H1 (cell line): ENCODE measurements around the gene SIX3. TPM values are rescaled to one million over a fixed set of nuclear protein-coding genes. Genes with fewer than 3 reads are reported as not detected.

Experiments used
- CTCF ChIA-PET: fragments of 300-600 bp; sonication (Branson Sonifier 250); formaldehyde crosslinking; loops from one replicate; lab custom pipeline; 2021; ENCODE audit not compliant: partially characterized antibody; lab: Charles Lee
- POLR2A ChIA-PET: fragments of 300-600 bp; sonication (Branson Sonifier 250); formaldehyde crosslinking; loops from one replicate; lab custom pipeline; 2021; ENCODE audit warnings: inconsistent platforms; ENCODE audit not compliant: partially characterized antibody; lab: Charles Lee
- DNase-seq, 2 experiments: peaks; one replicate each; pipeline versions ENCODE4 v3.0.0 to v3.0.0-alpha.2; 2010 to 2022; ENCODE audit warnings: low spot score in 2 of 2, low read depth in 1 of 2, mixed read lengths in 1 of 2
- FAIRE-seq: peaks from 2 replicates; lab custom pipeline; 2011; peaks lifted over from hg19 to GRCh38; lab: Jason Lieb, UNC
- H2AFZ ChIP-seq: 2 replicates; pipeline ENCODE4 v1.8.1; 2012; ENCODE audit warnings: low read length, inconsistent platforms
- H2AK5ac ChIP-seq: 2 replicates; pipeline ENCODE4 v1.6.1; 2013; ENCODE audit warnings: low read depth, low read length
- H2BK120ac ChIP-seq: replicated peaks from 2 replicates; pipeline ENCODE3; 2013; ENCODE audit warnings: low read depth, low read length, inconsistent platforms
- H2BK12ac ChIP-seq: 2 replicates; pipeline ENCODE4 v1.6.1; 2013; ENCODE audit warnings: low read depth, low read length
- H2BK15ac ChIP-seq: 2 replicates; pipeline ENCODE4 v1.6.1; 2013; ENCODE audit warnings: low read length
- H2BK20ac ChIP-seq: 2 replicates; pipeline ENCODE4 v1.6.1; 2013; ENCODE audit warnings: low read length
- H2BK5ac ChIP-seq: 2 replicates; pipeline ENCODE4 v1.6.1; 2013; ENCODE audit warnings: low read depth, low read length
- H3K14ac ChIP-seq: 2 replicates; pipeline ENCODE4 v1.6.1; 2013; ENCODE audit warnings: inconsistent platforms; ENCODE audit not compliant: insufficient read length
- H3K18ac ChIP-seq: 2 replicates; pipeline ENCODE4 v1.6.1; 2013; ENCODE audit warnings: low read length; ENCODE audit errors: extremely low read depth
- H3K23ac ChIP-seq: 2 replicates; pipeline ENCODE4 v1.6.1; 2013; ENCODE audit warnings: inconsistent platforms; ENCODE audit not compliant: insufficient read length
- H3K23me2 ChIP-seq: 2 replicates; pipeline ENCODE4 v1.6.1; 2013; ENCODE audit warnings: low read depth, low read length
- H3K27ac ChIP-seq: 2 replicates; pipeline ENCODE4 v1.6.1; 2011; ENCODE audit warnings: low read depth, low read length, inconsistent platforms
- H3K27me3 ChIP-seq, 4 experiments: replicated peaks in 1 of 4; 1 replicate in 1 of 4; 2 replicates in 3 of 4; pipeline versions ENCODE4 v1.6.1 to v1.8.1; 2011 to 2013; ENCODE audit warnings: low read length in 3 of 4, mild to moderate bottlenecking in 3 of 4, inconsistent platforms in 2 of 4, mixed read lengths in 2 of 4, moderate library complexity in 1 of 4; ENCODE audit not compliant: control insufficient read depth in 3 of 4, insufficient read depth in 3 of 4; ENCODE audit errors: extremely low read depth in 1 of 4
- H3K36me3 ChIP-seq, 4 experiments: 2 replicates each; pipeline versions ENCODE4 v1.6.1 to v1.8.1; 2011 to 2013; ENCODE audit warnings: mild to moderate bottlenecking in 4 of 4, low read length in 3 of 4, moderate library complexity in 2 of 4, control low read depth in 1 of 4, inconsistent platforms in 1 of 4; ENCODE audit not compliant: insufficient read depth in 4 of 4, control insufficient read depth in 2 of 4
- H3K4ac ChIP-seq: replicated peaks from 2 replicates; pipeline ENCODE3; 2013; ENCODE audit warnings: low read length, low read depth, mixed read lengths, inconsistent platforms; ENCODE audit not compliant: insufficient read length
- H3K4me1 ChIP-seq, 4 experiments: replicated peaks in 1 of 4; 1 replicate in 1 of 4; 2 replicates in 3 of 4; pipeline versions ENCODE4 v1.6.1 to v1.8.1; 2011 to 2013; ENCODE audit warnings: low read length in 3 of 4, inconsistent platforms in 2 of 4, mixed read lengths in 1 of 4; ENCODE audit not compliant: insufficient read depth in 4 of 4, control insufficient read depth in 3 of 4
- H3K4me2 ChIP-seq, 2 experiments: 2 replicates each; pipeline versions ENCODE4 v1.6.1 to v1.8.1; 2011 to 2013; ENCODE audit warnings: low read depth in 2 of 2, low read length in 2 of 2, control low read depth in 1 of 2, inconsistent platforms in 1 of 2, mild to moderate bottlenecking in 1 of 2; ENCODE audit not compliant: insufficient read depth in 1 of 2
- H3K4me3 ChIP-seq, 4 experiments: fragments of 200-600, 300-600 bp in 1 of 4; sonication (generic), shearing (Covaris generic), sonication (Bioruptor Twin) in 1 of 4; 2 replicates each; pipeline versions ENCODE4 v1.5.1 to v1.8.1; 2011 to 2016; ENCODE audit warnings: low read length in 4 of 4, low read depth in 3 of 4, control low read depth in 2 of 4, inconsistent platforms in 2 of 4, mild to moderate bottlenecking in 2 of 4, mixed read lengths in 1 of 4, moderate library complexity in 1 of 4; ENCODE audit not compliant: insufficient read depth in 2 of 4; ENCODE audit errors: extremely low read depth in 1 of 4
- H3K56ac ChIP-seq: replicated peaks from 2 replicates; pipeline ENCODE3; 2013; ENCODE audit warnings: low read depth, mild to moderate bottlenecking, mixed read lengths, low read length, inconsistent platforms; ENCODE audit not compliant: insufficient read length
- H3K79me1 ChIP-seq: 2 replicates; pipeline ENCODE4 v1.6.1; 2013; ENCODE audit warnings: low read depth, low read length, control low read depth
- H3K79me2 ChIP-seq, 2 experiments: 2 replicates each; pipeline versions ENCODE4 v1.6.1 to v1.8.1; 2012 to 2013; ENCODE audit warnings: low read length in 2 of 2, mild to moderate bottlenecking in 2 of 2, inconsistent platforms in 1 of 2; ENCODE audit not compliant: insufficient read depth in 2 of 2, control insufficient read depth in 1 of 2
- H3K9ac ChIP-seq, 4 experiments: replicated peaks in 1 of 4; 1 replicate in 1 of 4; 2 replicates in 3 of 4; pipeline versions ENCODE4 v1.6.1 to v1.8.1; 2011 to 2013; ENCODE audit warnings: low read depth in 3 of 4, low read length in 3 of 4, control low read depth in 2 of 4, mild to moderate bottlenecking in 2 of 4, moderate library complexity in 2 of 4, inconsistent platforms in 1 of 4; ENCODE audit errors: extremely low read depth in 1 of 4
- H3K9me3 ChIP-seq, 2 experiments: 2 replicates each; pipeline versions ENCODE4 v1.6.1 to v1.8.1; 2012 to 2013; ENCODE audit warnings: mild to moderate bottlenecking in 2 of 2, moderate library complexity in 2 of 2, control low read depth in 1 of 2, inconsistent platforms in 1 of 2, low read depth in 1 of 2, low read length in 1 of 2, mixed read lengths in 1 of 2; ENCODE audit not compliant: insufficient read depth in 2 of 2
- H4K20me1 ChIP-seq, 2 experiments: replicated peaks in 1 of 2; 2 replicates each; pipeline versions ENCODE3 to v1.8.1; 2011 to 2013; ENCODE audit warnings: inconsistent platforms in 2 of 2, low read length in 2 of 2, mild to moderate bottlenecking in 1 of 2; ENCODE audit not compliant: insufficient read depth in 2 of 2, control insufficient read depth in 1 of 2
- H4K5ac ChIP-seq: 2 replicates; pipeline ENCODE4 v1.6.1; 2013; ENCODE audit warnings: low read length, low read depth, mixed read lengths, inconsistent platforms; ENCODE audit not compliant: insufficient read length
- H4K8ac ChIP-seq: 2 replicates; pipeline ENCODE4 v1.8.0; 2013; ENCODE audit warnings: mild to moderate bottlenecking, moderate library complexity, low read length, inconsistent platforms; ENCODE audit not compliant: insufficient read depth; ENCODE audit errors: extremely low read depth
- H4K91ac ChIP-seq: replicated peaks from 2 replicates; pipeline ENCODE3; 2013; ENCODE audit warnings: low read length, mixed read lengths, inconsistent platforms; ENCODE audit not compliant: insufficient read length
- CEBPB ChIP-seq: IDR thresholded peaks from 2 replicates; pipeline ENCODE4 v1.6.1; 2012; ENCODE audit warnings: low read depth, low read length
- HDAC2 ChIP-seq, 2 experiments: fragments of 300-600 bp in 1 of 2; sonication (generic) in 1 of 2; IDR thresholded peaks; 2 replicates each; pipeline ENCODE4 v1.6.1; 2011 to 2012; ENCODE audit warnings: low read depth in 2 of 2, low read length in 2 of 2, mild to moderate bottlenecking in 2 of 2, moderate library complexity in 2 of 2, borderline replicate concordance in 1 of 2, inconsistent platforms in 1 of 2
- WGBS, 2 experiments: shearing (Covaris generic) in 1 of 2; methylation state at CpG; one replicate each; pipeline versions ENCODE4 v1.1.6 to v1.1.7; 2013 to 2015; ENCODE audit warnings: low lambda C conversion rate in 2 of 2, mixed read lengths in 2 of 2, inconsistent platforms in 1 of 2, low coverage in 1 of 2, missing lambda C conversion rate in 1 of 2; ENCODE audit not compliant: insufficient replicate concordance in 2 of 2, insufficient coverage in 1 of 2, insufficient read length in 1 of 2; ENCODE audit errors: extremely low coverage in 1 of 2, missing lambda C conversion rate in 1 of 2; 5-methylcytosine and 5-hydroxymethylcytosine counted together
- polyA plus RNA-seq, 7 experiments: library from polyadenylated mRNA; depleted of rRNA in 3 of 7; stranded (reverse) in 5 of 7; unstranded in 2 of 7; fragments of >200 nt in 5 of 7; fragments of 200-250 nt in 2 of 7; gene quantifications; 1 replicate in 5 of 7; 2 replicates in 1 of 7; 4 replicates in 1 of 7; pipeline versions ENCODE4 v1.2.1 to v1.2.3, GENCODE V29; 2011 to 2013; ENCODE audit warnings: missing spikeins in 2 of 7, mixed read lengths in 2 of 7
- total RNA-seq: library from RNA; stranded (reverse); fragmentation: NEBNext Ultra II Directional; extraction: Animal tissue kit (Norgen Biotek cat#: 25700); gene quantifications from 2 replicates; pipeline ENCODE4 v1.2.1, GENCODE V29; 2021

The SIX3 gene
- total and polyA plus RNA-seq, 2 of the 8 experiments (the other 6 are each of a cell fraction or from before 2014, with no cell fraction given) = 0.02 to 0.19 TPM

DNA sequence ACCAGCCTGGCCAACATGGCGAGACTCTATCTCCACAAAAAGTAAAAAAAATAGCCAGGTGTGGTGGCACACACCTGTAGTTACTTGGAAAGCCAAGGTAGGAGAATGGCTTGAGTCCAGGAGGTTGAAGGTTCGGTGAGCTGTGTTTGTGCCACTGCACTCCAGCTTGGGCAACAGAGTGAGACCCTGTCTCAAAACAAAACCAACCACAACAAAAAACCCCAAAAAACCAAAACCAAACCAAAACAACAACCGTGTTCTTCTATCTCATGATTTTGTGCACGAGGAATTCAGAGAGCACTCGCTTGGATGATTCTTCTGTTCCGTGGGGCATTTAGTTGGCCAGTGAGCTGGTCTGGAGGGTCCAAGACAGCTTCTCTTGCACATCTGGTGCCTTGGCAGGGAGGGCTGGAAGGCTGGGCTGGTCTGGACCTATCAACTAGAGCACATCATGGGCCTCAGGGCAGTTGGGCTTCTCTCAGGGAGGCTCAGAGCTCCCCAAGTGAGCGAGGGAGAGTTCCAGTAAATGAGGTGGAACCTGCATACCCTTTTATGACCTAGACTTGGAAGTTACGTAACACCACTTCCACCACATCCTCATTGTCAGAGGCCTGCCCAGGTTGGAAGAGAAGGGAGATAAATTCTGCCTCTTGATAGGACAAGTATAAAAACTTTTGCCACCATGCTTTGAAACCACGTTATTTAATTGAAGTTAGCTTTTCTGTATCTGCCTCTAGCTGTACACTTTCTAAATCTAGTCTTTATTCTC lies 42.5 kb downstream of the SIX3 start:
- WGBS, 2 experiments = 92% methylated on average over 9 of the region's 9 CpGs; no CpG with 5 or more reads in 1 of the 2 experiments
- H3K9ac ChIP-seq = no peak overlapping the region
- H2AFZ ChIP-seq = no peak overlapping the region
- peaks cover 0 to 4% (median 0%) of the 10 kb centered on the region in 4 experiments; a peak in 2 of 7 replicates for H3K4me1 ChIP-seq
- ChIA-PET POLR2A (interaction anchor here (1.4 kb wide), 1 partner anchor 17 kb away, joined by 3 read pairs; no protein-coding TSS in a partner anchor), CTCF (interaction anchor here (0.7 to 7.8 kb wide), 14 partner anchors 9 to 509 kb away, joined by 3 to 105 read pairs (median 6); partner anchors contain the start of gene SIX2)
- TF ChIP-seq HDAC2 (IDR thresholded peaks at IDR 0.05; ENCODE audit: borderline replicate concordance in 1 of 2, low read depth in 2 of 2, low read length in 2 of 2) = no peak
- TF ChIP-seq CEBPB = 0 out of 2 replicates have a peak, but pooled peaks have one; percentile 31
- no peak overlapping the region for H4K5ac ChIP-seq
- no peak overlapping the region for H2BK20ac ChIP-seq
- H3K18ac ChIP-seq = no peak overlapping the region
- H3K36me3 ChIP-seq = no peaks in the 10 kb centered on the region
- H3K27ac ChIP-seq = no peak overlapping the region
- no peak overlapping the region for H3K14ac ChIP-seq
- FAIRE-seq = no peak
- no peak overlapping the region for H3K56ac ChIP-seq
- H3K4me2 ChIP-seq = no peak overlapping the region
- H3K79me1 ChIP-seq = no peaks in the 10 kb centered on the region
- H2BK15ac ChIP-seq = no peak overlapping the region
- no peaks in the 10 kb centered on the region for H4K20me1 ChIP-seq
- peaks cover 5 to 8% of the 10 kb centered on the region in 2 experiments; a peak in 2 of 4 replicates for H3K9me3 ChIP-seq
- H2BK120ac ChIP-seq = no peak overlapping the region
- no peak for DNase-seq
- no peak overlapping the region for H2BK12ac ChIP-seq
- no peak overlapping the region for H4K8ac ChIP-seq
- H2AK5ac ChIP-seq = no peak overlapping the region
- no peaks in the 10 kb centered on the region for H3K27me3 ChIP-seq
- H4K91ac ChIP-seq = no peak overlapping the region
- H3K4ac ChIP-seq = no peak overlapping the region
- no peaks in the 10 kb centered on the region; the same call in 1 of the 2 replicates for H3K23me2 ChIP-seq
- H3K4me3 ChIP-seq = no peak overlapping the region
- no peaks in the 10 kb centered on the region for H3K79me2 ChIP-seq
- H2BK5ac ChIP-seq = no peak overlapping the region
- no peak overlapping the region for H3K23ac ChIP-seq
